Gastroesophageal sphincter (tissue), 3 donors: ENCODE results near the gene ERG.

ENCODE experiments used
- EP300 ChIP-seq: sonication (generic); formaldehyde crosslinking; IDR thresholded peaks from one replicate; pipeline ENCODE4 v1.6.1; 2017; ENCODE audit warnings: antibody characterized with exemption, mild to moderate bottlenecking
- POLR2A ChIP-seq, 2 donors: fragments of 450-650 bp; IDR thresholded peaks; one replicate each; pipeline ENCODE4 v1.6.1; 2017; ENCODE audit warnings: antibody characterized with exemption in 2 of 2, mild to moderate bottlenecking in 2 of 2, moderate library complexity in 1 of 2
- TF ChIP-seq, protein P1 (sequence below), 4 experiments: fragments of 200-600 bp in 2 of 4; fragments of 450-650 bp in 2 of 4; sonication (generic) in 1 of 4; IDR thresholded peaks; one replicate each; pipeline ENCODE4 v1.5.1; 2017 to 2019; ENCODE audit warnings: antibody characterized with exemption in 4 of 4, mild to moderate bottlenecking in 2 of 4, moderate library complexity in 2 of 4

DNA sequence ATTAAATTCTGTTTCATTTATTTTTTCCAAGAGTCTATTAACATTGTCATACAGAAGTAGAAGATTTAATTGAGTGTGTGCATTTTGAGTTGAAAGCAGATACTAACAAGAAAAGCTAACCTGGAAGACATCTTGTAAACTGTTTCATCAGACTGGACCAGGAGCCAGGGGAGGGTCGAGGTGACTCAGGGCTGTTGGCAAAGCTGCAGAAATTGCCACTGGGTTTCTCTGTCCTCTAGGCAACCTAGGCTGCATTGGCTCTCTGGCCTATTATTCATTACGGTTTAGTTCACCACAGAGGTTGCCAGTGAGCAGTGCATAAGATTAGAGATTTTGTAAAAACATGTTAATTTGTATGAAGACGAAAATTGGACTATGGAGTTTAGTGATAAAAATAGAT lies 27.5 kb downstream of the ERG start:
- TF ChIP-seq, protein P1, sequence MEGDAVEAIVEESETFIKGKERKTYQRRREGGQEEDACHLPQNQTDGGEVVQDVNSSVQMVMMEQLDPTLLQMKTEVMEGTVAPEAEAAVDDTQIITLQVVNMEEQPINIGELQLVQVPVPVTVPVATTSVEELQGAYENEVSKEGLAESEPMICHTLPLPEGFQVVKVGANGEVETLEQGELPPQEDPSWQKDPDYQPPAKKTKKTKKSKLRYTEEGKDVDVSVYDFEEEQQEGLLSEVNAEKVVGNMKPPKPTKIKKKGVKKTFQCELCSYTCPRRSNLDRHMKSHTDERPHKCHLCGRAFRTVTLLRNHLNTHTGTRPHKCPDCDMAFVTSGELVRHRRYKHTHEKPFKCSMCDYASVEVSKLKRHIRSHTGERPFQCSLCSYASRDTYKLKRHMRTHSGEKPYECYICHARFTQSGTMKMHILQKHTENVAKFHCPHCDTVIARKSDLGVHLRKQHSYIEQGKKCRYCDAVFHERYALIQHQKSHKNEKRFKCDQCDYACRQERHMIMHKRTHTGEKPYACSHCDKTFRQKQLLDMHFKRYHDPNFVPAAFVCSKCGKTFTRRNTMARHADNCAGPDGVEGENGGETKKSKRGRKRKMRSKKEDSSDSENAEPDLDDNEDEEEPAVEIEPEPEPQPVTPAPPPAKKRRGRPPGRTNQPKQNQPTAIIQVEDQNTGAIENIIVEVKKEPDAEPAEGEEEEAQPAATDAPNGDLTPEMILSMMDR (IDR thresholded peaks at IDR 0.05), result no peak
- no peak for TF ChIP-seq POLR2A (IDR thresholded peaks at IDR 0.05)
- no peak for TF ChIP-seq EP300
